Measurements from ENCODE around the gene APOB. TPM values are rescaled to one million over a fixed set of nuclear protein-coding genes. Genes with fewer than 3 reads are reported as not detected.

APOB gene
- total and polyA plus RNA-seq, 10 of the 15 experiments (the other 5 are each of a cell fraction or from before 2014, with no cell fraction given), result 1.4 TPM; not detected in 9

DNA sequence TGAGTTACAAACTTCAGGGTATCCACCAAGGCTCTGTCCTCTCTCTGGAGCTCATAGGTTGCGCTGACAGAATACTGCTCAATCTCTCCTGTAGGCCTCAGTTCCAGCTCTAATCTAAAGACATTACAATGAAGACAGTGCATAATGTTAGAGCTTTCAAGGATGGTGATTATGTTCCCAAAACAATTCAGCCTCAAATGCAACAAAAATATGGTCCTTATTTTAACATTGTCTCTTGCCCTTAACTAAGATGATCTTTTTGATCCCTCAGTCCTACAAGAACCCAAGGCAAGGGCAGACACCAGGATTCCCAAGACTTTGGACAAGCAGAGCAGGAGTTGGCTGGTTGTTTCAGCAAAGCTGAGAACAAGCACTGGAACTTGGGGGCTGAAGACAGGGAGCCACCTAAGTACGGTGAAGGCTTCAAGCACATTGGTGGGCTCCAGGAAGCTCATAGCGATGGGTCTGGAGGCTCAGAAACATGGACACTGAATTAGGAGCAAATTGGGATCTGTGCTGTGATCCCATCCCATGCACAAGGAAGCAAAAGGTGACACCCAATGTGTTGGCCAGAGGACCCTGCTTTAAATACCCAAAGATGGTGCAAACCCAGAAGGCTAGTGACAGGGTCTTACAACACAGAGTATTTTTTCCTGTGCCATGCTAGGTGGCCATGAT is 24.7 kb downstream of the APOB start (continued):
- TF ChIP-seq MEF2B (IDR thresholded peaks at IDR 0.05; ENCODE audit: partially characterized antibody, poor library complexity, severe bottlenecking), result no peak
- no peak for TF ChIP-seq E2F4 (IDR thresholded peaks at IDR 0.05; ENCODE audit: low read depth, low read length)
- no peak for TF ChIP-seq RAD51 (IDR thresholded peaks at IDR 0.05)
- TF ChIP-seq ZBTB33 (IDR thresholded peaks at IDR 0.05), result no peak
- no peak for TF ChIP-seq ZNF207 (IDR thresholded peaks at IDR 0.05; ENCODE audit: borderline replicate concordance)
- no peak for TF ChIP-seq MEF2A (IDR thresholded peaks at IDR 0.05; ENCODE audit: insufficient read depth, low read depth, low read length)
- no peak for TF ChIP-seq LARP7 (IDR thresholded peaks at IDR 0.05)

- DNase-seq (ENCODE audit: low read depth, low spot score) (no peak), FAIRE-seq (no peak), ATAC-seq (no peak)
- in situ Hi-C loops (cut with MboI) (no loop called here), intact Hi-C loops (cut with micrococcal nuclease; ENCODE audit: unreplicated experiment) (no loop called here)
- WGBS (ENCODE audit: insufficient coverage, insufficient replicate concordance, low lambda C conversion rate, missing lambda C conversion rate), result 3% methylated on average over 2 of the region's 2 CpGs
- no peak overlapping the region for H2AFZ ChIP-seq (ENCODE audit: control insufficient read depth, low read depth, low read length)
- H4K20me1 ChIP-seq (ENCODE audit: control insufficient read depth, insufficient read depth), result no peaks in the 10 kb centered on the region
- CTCF ChIA-PET, result no interaction called here
- H3K4me1 ChIP-seq (ENCODE audit: control insufficient read depth, insufficient read depth, low read length), result no peaks in the 10 kb centered on the region
- H3K27me3 ChIP-seq (replicated peaks in 1 of 2; ENCODE audit: control insufficient read depth in 2 of 2, insufficient read depth in 2 of 2, low read length in 1 of 2), result no peaks in the 10 kb centered on the region; a peak in 1 of 4 replicates
- no peak for TF ChIP-seq NFYA (IDR thresholded peaks at IDR 0.05; ENCODE audit: borderline replicate concordance, low read depth, low read length)
- TF ChIP-seq MYB (IDR thresholded peaks at IDR 0.05; ENCODE audit: borderline replicate concordance, low read depth, low read length), result no peak
- TF ChIP-seq IKZF1 (conservative IDR thresholded peaks at IDR 0.05), result no peak
- TF ChIP-seq EZH2 (IDR thresholded peaks at IDR 0.05; ENCODE audit: borderline replicate concordance, control insufficient read depth, low read depth, low read length), result no peak
- TF ChIP-seq ZNF622 (IDR thresholded peaks at IDR 0.05), result no peak
- no peak for TF ChIP-seq BCL11A (IDR thresholded peaks at IDR 0.05; ENCODE audit: low read depth, low read length)
- no peak for TF ChIP-seq POLR2AphosphoS5 (IDR thresholded peaks at IDR 0.05; ENCODE audit: low read length)
- no peaks in the 10 kb centered on the region for H3K9me3 ChIP-seq (replicated peaks; ENCODE audit: control insufficient read depth, insufficient read depth, low read length)
- BruUV-seq (replicated peaks), result no TSS peak
- POLR2A ChIA-PET, result no interaction called here
- SMC1A ChIA-PET (ENCODE audit: uncharacterized antibody, unreplicated experiment), result no interaction called here
- H3K4me3 ChIP-seq, result no peak overlapping the region
- no peaks in the 10 kb centered on the region for H3K36me3 ChIP-seq (ENCODE audit: control insufficient read depth in 2 of 2, insufficient read depth in 2 of 2, low read length in 1 of 2)
- no peak overlapping the region for H3K27ac ChIP-seq (ENCODE audit: control insufficient read depth, insufficient read depth)
- H3K79me2 ChIP-seq (ENCODE audit: control insufficient read depth, insufficient read depth, low read length), result no peaks in the 10 kb centered on the region
- H3K9ac ChIP-seq (ENCODE audit: control insufficient read depth, insufficient read depth, low read length), result no peak overlapping the region
- RAD21 ChIA-PET (ENCODE audit: unreplicated experiment), result no interaction called here
- H3K4me2 ChIP-seq (ENCODE audit: control insufficient read depth, insufficient read depth), result no peak overlapping the region
These were observed 25.6 kb downstream of the APOB start for GRCh38 chr2:21018290-21018689.
